ENCODE results near the gene RAP1GDS1. TPM values are rescaled to one million over a fixed set of nuclear protein-coding genes. Genes with fewer than 3 reads are reported as not detected.

The RAP1GDS1 gene
- total and polyA plus RNA-seq, 12 donors, result 5.9 to 38.1 (median 22.8) TPM

DNA sequence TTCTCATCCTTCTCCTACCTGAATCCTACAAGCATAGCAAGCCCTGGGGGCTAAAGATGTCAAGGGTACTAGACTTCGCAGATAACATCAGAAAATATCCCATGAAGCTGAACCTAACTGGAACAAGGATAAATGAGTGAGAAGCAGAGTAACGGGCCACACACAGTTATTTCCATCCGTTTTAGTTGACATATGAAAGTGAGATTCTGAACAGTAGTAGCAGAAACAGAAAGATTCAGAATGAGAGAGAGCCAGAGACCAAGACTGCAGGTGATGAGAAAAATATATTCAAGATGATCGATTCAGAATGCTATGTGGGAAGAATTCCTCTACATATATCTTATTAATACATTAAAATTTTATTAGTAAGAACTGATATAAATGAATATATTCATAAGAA is 232.1 kb downstream of the RAP1GDS1 start:
- Histone ChIP-seq H3K4me1 (replicated peaks in 1 of 2) (no peaks in the 10 kb centered on the region), H3K4me3 (no peak overlapping the region), H3K27me3 (no peaks in the 10 kb centered on the region), H3K9me3 (replicated peaks in 1 of 3) (no peaks in the 10 kb centered on the region), H3K27ac (no peak overlapping the region), H3K36me3 (replicated peaks in 1 of 2) (no peaks in the 10 kb centered on the region)
- intact Hi-C loops (cut with DNase I), result no loop called here
- 68 to 78% (median 73%) methylated on average over 4 of the region's 4 CpGs for WGBS, 4 donors
- TF ChIP-seq POLR2A (IDR thresholded peaks at IDR 0.05) (no peak), CTCF (IDR thresholded peaks at IDR 0.05) (no peak)
- no peak for DNase-seq

Other genes with a start within 250 kb of the RAP1GDS1 start
- 1 to 10 TPM in 2 of 9 donors, under 1 TPM in 5, not detected in 2; 0.14 to 1.8 (median 0.68) TPM for gene STPG2, start 117.9 kb upstream of the RAP1GDS1 start, total RNA-seq
- gene STPG2, start 117.9 kb upstream of the RAP1GDS1 start, polyA plus RNA-seq, result under 1 TPM in 2 of 3 donors, not detected in 1; 0.07 to 0.20 TPM

Measured in adrenal gland (tissue), 12 donors.